NK-92 treated with Interleukin-12 subunit alpha and Interleukin-12 subunit beta, amount 100 ng/mL, for 24 hours (cell line): ENCODE data around the gene CDC42EP2.
A peak's percentile ranks its signal among the peaks of the same experiment; 100 is the strongest.
"Not testable (repeated sequence)": the region's sequence is repeated elsewhere in the genome, so short reads cannot be mapped to it uniquely, and the experiment has no call there.

Source experiments
- DNase-seq: peaks from one replicate; lab custom pipeline; 2025; lab: John Stamatoyannopoulos, UW

CDC42EP2 gene

GRCh38 chr11:65320386-65321075 is 5.9 kb downstream of the CDC42EP2 start:
- no peak for DNase-seq

- no peak for DNase-seq
These were observed 6.4 kb downstream of the CDC42EP2 start for GRCh38 chr11:65321076-65321475.

GRCh38 chr11:65321828-65322485 is 7.3 kb downstream of the CDC42EP2 start:
- no peak for DNase-seq

DNA sequence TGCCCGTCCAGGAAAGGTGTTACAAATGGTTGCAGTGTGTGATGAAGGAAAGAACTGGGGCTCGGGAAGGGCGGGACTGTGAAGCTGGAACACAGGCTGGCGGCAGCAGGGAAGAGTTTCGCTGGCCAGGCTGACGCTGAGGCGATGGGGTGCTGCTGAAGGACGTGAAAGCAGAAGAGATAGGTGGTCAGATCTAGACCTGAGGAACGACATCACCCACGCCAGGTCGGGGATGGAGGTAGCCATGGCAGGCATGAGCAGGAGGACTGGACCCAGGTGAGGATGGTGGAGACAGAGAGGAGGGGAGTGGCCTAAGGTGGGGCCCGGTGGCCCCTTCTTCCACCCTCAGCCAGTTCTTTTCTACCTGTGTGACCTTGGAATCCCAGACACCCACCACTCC is 9.1 kb downstream of the CDC42EP2 start:
- no peak for DNase-seq

GRCh38 chr11:65325435-65325834 is 10.8 kb downstream of the CDC42EP2 start:
- no peak for DNase-seq

DNA sequence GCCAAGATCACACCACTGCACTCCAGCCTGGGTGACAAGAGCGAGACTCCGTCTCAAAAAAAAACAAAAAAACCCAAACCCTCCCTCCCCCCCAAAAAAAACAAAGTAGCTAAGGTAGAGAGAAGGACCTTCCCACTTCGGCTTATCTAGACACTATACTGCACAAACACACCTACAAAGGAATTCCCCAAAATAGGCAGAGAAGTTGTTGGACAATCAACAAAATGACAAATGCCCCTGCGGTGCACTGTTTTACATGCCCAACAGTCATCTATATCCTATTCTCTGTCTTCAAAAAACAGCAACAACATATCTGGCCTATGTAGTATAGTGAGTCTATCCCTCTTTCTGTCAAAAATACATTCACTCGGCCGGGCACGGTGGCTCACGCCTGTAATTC is 12.4 kb downstream of the CDC42EP2 start:
- no peak for DNase-seq

- DNase-seq = no peak
These were observed 14.8 kb downstream of the CDC42EP2 start for GRCh38 chr11:65329478-65329877.

GRCh38 chr11:65329944-65330403 is 15.3 kb downstream of the CDC42EP2 start:
- DNase-seq = peak; percentile 49

- DNase-seq = no peak
These were observed 15.9 kb downstream of the CDC42EP2 start for GRCh38 chr11:65330544-65330943.

GRCh38 chr11:65332591-65332990 is 17.9 kb downstream of the CDC42EP2 start:
- DNase-seq = not testable (repeated sequence)

DNA sequence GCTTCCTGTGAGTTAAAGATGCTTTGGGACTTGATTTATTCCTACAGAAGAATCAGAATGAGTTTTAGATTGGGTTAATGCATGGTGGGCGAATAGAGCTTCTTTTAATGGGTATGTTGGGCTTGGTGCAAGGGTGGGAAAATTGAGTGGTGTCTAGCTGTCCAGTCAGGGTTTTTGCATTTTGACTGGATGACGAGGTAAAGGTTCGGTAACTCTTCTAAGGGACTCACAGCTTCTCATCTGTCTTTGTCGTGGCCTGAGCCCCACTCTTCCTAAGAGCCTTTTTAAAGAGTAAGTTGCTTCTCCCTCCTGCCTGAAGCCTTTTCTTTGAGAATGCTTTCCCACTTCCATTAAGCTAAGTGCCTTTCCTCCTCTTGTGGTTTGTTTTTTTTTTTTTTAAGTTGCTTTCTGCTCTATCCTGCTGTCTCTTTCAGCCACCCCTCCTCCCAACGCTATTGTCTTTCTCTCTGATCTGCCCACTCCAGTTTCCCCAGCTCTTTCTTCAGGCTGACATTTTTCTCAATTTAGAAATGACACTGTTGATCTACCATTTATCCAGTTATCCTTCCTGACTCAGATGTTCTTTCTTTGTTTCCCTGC is 20.1 kb downstream of the CDC42EP2 start:
- DNase-seq = no peak

DNA sequence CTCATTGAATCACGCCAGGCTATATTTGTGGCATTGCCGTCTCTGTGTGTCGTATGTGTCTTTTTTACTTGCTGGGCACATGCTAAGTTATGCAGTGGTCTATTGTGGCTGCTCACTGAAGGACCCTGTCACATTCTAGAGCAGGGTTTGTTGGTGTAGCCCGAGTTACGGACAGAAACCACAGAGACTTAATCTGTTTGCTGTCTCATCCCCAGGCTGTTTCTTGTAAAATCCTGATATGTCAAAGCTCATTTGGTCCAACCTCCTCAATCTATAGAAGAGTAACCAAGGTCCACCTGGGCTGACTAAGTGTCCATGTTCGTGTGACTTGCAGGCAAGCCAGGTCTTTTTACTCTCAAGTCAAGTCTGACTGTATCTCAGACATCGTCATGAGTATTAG is 24.0 kb downstream of the CDC42EP2 start:
- DNase-seq = no peak

- no peak for DNase-seq
These were observed 25.6 kb downstream of the CDC42EP2 start for GRCh38 chr11:65340226-65340625.

GRCh38 chr11:65341856-65342255 is 27.2 kb downstream of the CDC42EP2 start:
- no peak for DNase-seq

DNA sequence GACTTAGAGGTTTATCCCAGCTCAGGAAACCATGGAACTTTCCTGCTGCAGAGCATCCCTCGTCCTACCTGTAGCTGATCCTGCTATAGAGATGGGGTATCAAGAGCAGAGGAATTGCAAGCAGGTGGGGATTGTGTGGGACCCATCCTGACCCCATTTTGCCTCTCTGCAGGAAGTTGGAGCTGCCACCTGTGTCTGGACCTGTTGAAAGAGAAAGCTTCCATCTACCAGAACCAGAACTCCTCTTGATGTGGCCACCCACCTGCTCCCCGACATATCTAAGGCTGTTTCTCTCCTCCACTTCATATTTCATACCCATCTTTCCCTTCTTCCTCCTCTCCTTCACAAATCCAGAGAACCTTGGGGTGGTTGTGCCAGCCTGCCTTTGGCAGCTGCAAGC is 36.8 kb downstream of the CDC42EP2 start:
- DNase-seq = no peak

GRCh38 chr11:65352783-65353182 is 38.1 kb downstream of the CDC42EP2 start:
- DNase-seq = no peak

DNA sequence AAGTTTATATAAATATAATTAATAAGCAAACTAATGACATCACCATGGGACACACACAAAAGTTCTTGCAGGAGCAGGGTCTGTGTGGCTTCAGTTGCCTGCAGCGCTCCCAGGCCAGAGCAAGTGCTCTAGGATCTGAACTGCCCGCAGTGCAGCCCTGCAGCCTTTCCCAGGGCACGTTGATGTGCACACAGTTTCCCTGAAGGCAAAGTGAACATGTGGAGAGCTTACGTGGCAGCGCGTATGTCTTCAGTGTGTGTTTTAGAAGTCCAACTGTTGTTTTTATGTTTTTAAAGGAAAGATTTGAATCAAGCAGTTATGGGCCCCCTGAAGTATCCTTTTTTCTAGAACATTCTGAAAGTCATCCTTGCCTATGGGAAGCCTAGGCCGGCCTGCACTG is 38.7 kb downstream of the CDC42EP2 start:
- no peak for DNase-seq

GRCh38 chr11:65353900-65354264 is 39.2 kb downstream of the CDC42EP2 start:
- no peak for DNase-seq

GRCh38 chr11:65354265-65355012 is 39.8 kb downstream of the CDC42EP2 start, which contains the start of gene TIGD3:
TSS of gene TIGD3 (plus strand) at chr11:65354751. CDS start at chr11:65355809, 1,058 bp downstream.
- DNase-seq = peak; percentile 94

DNA sequence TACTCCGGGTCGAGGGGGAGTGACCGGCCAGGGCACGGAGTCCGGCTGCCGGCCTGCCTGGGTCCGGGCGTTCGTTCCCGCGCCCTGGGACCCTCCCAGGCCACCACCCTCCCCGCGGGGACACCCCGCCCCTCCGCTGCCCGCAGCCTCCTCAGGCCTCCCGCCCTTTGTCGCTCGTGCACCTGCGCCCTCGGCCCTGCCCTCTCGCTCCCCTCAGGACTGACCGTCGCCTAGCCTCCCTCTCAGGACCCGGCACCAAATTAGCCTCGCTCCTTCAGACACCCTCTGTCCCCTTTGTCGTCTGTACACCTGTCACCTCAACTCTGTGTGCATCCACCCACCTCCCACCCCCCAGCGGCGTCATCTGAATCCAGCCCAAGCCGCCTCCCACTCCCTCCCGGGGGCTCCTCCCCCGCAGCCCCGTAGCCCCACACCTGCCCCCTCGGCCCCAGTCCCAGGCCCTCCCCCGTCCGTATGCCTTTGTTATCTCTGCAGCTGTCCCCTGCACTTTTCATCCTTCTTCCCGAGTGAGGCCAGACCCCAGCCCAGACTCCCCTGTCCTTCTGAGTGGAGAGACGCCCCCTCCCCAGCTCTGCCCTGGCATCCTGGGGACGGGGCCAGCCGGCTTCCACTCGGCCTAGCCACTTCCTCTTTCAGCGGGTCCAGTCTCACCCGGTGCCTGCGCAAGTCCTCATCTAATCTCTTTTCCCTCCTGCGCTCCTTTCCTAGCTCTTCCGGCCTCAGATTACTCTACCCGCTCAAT is 40.5 kb downstream of the CDC42EP2 start:
- no peak for DNase-seq

DNA sequence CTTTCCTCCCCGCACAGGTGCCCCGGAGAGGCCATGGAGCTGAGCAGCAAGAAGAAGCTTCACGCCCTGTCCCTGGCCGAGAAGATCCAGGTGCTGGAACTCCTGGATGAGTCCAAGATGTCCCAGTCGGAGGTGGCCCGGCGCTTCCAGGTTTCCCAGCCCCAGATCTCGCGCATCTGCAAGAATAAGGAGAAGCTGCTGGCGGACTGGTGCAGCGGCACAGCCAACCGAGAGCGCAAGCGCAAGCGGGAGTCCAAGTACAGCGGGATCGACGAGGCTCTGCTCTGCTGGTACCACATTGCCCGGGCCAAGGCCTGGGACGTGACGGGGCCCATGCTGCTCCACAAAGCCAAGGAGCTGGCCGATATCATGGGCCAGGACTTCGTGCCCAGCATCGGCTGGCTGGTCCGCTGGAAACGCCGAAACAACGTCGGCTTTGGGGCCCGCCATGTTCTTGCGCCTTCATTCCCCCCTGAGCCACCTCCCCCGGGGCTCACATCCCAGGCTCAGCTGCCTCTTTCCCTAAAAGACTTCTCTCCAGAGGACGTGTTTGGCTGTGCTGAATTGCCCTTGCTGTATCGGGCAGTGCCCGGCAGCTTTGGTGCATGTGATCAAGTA is 41.2 kb downstream of the CDC42EP2 start:
- DNase-seq = no peak
